T-helper 17 cell (primary cell): ENCODE measurements around the gene FKBP8. TPM values are rescaled to one million over a fixed set of nuclear protein-coding genes. Genes with fewer than 3 reads are reported as not detected.

Experiments
- ATAC-seq: fragments of 150-1000 bp; cut with Tn5 transposase; 2 replicates; pipeline ENCODE4 v1.10.0; 2021; ENCODE audit warnings: mild to moderate bottlenecking, moderate library complexity
- DNase-seq, 3 donors: peaks; one replicate each; pipeline versions ENCODE4 v3.0.0 to v3.0.0-alpha.2; 2020 to 2021
- H3K9me3 ChIP-seq: one replicate; pipeline ENCODE4 v1.7.0; 2013; ENCODE audit warnings: low read length, mild to moderate bottlenecking; ENCODE audit not compliant: control insufficient read depth, poor library complexity, severe bottlenecking
- H3K27ac Mint-ChIP-seq: one replicate; pipeline ENCODE4 v1.8.0; 2022; ENCODE audit warnings: mild to moderate bottlenecking, moderate library complexity, mixed read lengths
- H3K27me3 Mint-ChIP-seq: one replicate; pipeline ENCODE4 v1.8.0; 2022; ENCODE audit warnings: mixed read lengths
- H3K36me3 Mint-ChIP-seq: one replicate; pipeline ENCODE4 v1.8.0; 2022; ENCODE audit warnings: low read depth, mixed read lengths
- H3K4me1 Mint-ChIP-seq: one replicate; pipeline ENCODE4 v1.8.0; 2022; ENCODE audit warnings: mild to moderate bottlenecking, mixed read lengths
- H3K4me3 Mint-ChIP-seq: one replicate; pipeline ENCODE4 v1.8.0; 2022; ENCODE audit warnings: mild to moderate bottlenecking, moderate library complexity, mixed read lengths
- total RNA-seq, 4 donors: library from RNA in 2 of 4; stranded (reverse) in 2 of 4; gene quantifications; one replicate each; pipeline ENCODE4 v1.2.3 and lab custom pipeline; 2022 to 2026

FKBP8 gene
- total RNA-seq, 2 donors from 2014 or later = 149 to 186 TPM

DNA sequence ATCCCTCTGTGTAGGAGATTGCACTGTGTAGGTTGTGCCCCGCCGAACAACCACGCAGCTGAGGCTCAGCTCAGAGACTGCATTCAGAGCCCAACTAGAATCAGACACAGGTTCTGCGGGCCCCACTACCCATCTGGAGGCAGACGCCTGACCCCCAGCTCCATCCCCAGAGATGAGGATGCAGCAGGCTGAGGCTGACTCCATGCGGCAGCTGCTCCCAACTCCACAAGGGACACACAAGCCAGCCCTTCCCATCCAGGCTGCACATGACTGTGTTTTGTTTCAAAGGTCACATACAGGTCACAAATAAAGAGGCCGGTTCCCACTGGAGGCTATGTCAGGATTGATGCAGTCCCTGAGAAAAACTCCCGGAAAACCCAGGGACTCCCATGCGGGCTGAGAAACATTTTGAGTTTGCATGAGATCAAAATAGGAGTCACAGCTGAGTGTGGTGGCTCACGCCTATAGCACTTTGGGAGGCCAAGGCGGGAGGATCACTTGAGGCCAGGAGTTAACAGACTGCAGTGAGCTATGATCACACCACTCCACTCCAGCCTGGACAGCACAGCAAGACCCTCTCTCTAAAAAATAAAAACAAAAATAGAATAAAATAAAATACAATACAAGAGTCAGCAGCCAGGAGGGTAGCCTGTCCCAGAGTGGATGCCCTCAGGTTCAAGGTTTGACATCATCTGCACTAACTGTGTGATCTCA, 35.5 kb downstream of the FKBP8 start:
- H3K9me3 ChIP-seq = no peaks in the 10 kb centered on the region
- no peaks in the 10 kb centered on the region for H3K36me3 Mint-ChIP-seq
- ATAC-seq = peak; percentile 13
- DNase-seq = no peak
- peaks cover 52% of the 10 kb centered on the region for H3K4me1 Mint-ChIP-seq
- no peaks in the 10 kb centered on the region for H3K27me3 Mint-ChIP-seq
- H3K27ac Mint-ChIP-seq = peak overlapping the region; percentile 97
- peak overlapping the region; percentile 82 for H3K4me3 Mint-ChIP-seq

DNA sequence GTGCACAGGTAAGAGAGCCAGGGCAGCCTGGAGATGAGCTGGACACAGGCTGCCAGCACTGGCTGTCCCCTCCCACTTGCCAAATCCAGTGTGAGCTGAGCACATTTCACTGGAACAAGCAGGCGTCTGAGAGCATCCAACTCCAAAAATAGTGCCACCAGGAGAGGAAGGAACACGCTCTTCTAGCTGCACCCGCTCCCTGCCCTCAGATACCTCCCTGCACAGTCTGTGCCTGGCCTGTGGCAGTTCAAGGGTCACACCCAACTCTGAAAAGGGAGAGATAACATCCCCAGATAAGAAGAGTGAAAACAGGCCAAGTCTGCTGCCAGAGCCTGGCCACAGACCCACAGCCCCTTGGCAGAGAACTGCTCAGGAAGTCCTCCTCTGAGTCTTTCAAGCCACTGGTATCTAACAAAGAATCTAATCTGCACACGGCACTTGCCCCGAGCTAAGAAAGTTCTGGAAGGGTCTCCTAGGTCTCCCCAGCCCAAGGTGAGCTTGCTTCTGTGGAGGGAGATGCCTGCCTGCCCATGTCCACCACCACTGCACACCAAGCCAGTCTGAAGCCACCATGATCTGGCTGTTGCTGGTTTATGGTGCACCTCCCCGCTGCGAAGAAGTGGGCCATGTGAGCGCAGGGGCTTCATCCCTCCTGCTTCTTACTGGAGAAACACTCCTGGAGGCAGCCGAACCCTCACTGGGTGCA, 36.2 kb downstream of the FKBP8 start:
- H3K9me3 ChIP-seq = no peaks in the 10 kb centered on the region
- DNase-seq = peak in 1 of 3 donors; percentile 35
- Mint-ChIP-seq H3K27me3 (no peaks in the 10 kb centered on the region), H3K36me3 (no peaks in the 10 kb centered on the region), H3K4me1 (peaks cover 58% of the 10 kb centered on the region), H3K27ac (peak overlapping the region; percentile 97), H3K4me3 (peak overlapping the region; percentile 82)
- peak; percentile 77 for ATAC-seq

DNA sequence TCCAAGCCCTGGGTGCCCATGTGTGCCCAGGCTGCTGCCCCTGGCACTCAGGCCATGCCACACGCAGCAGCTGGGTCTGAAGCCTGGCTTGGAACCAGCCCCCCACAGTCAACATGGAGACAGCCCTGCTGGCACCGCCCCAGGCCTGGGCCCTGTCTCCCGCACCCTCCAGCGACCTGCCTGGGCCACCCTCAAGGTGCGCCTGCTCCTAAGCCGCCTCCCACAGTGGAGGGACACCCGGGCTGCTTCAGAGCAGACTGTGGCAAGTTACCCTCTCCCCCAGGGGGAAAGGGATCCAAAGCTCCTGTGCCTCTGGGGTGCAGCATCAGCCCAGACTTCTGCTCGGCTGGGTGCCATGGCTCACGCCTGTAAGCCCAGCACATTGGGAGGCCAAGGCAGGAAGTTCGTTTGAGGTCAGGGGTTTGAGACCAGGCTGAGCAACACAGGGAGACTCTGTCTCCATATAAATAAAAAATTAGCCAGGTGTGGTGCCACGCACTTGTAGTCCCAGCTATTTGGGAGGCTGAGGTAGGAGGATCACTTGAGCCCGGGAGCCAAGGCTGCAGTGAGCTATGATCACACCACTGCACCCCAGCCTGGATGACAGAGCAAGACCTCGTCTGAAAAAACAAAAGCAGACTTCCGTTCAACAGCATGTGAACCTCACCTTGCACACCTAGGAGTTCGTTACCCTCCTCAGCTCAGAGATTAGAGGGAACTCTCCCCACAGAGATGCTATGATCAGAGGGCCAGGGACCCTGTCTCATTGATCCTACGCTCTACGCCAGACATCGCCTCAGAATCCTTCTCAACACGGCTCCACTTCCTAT, 37.1 kb downstream of the FKBP8 start:
- no peaks in the 10 kb centered on the region for H3K9me3 ChIP-seq
- Mint-ChIP-seq H3K27ac (peak overlapping the region; percentile 97), H3K36me3 (no peaks in the 10 kb centered on the region), H3K4me1 (peaks cover 67% of the 10 kb centered on the region), H3K27me3 (no peaks in the 10 kb centered on the region), H3K4me3 (peak overlapping the region; percentile 82)
- ATAC-seq (peak; percentile 58), DNase-seq (no peak)

DNA sequence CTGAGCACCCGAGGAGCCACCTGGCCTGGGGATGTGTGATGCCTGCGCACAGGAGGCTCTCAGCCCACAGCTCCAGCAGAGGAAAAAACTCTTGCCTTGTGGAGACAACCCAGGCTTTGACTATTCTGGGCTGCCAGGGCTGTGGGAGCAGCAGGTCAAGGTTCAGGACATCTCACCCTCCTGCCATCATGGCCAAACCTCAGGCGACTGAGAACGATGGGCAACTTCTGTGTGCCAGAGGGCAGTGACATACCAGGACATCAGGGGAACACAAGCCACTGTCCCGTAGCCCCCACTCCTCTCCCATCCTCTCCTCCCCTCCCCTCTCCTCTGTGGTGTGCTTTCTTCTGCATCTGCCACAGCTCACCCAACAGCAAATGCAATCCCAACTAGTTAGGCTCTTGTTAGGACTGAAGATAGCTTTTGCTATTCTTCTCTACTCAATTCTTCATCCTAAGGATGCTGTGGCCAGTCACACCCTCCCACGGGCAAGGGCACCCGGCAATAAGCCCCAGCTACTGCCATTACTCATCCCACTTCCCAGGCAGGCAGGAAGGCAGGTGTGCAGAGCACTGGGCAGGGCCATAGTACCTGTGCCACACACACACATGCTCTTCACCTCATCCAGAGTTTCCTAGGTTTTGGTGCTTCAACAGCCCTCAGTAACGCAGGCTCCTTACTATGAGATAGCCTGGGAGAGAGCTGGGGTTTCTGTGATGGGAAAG, 38.3 kb downstream of the FKBP8 start:
- no peaks in the 10 kb centered on the region for H3K9me3 ChIP-seq
- Mint-ChIP-seq H3K4me3 (peak overlapping the region; percentile 84), H3K4me1 (peaks cover 70% of the 10 kb centered on the region), H3K27me3 (no peaks in the 10 kb centered on the region), H3K27ac (peak overlapping the region; percentile 97), H3K36me3 (no peaks in the 10 kb centered on the region)
- DNase-seq = no peak
- ATAC-seq = no peak

- Mint-ChIP-seq H3K27me3 (no peaks in the 10 kb centered on the region), H3K27ac (peak overlapping the region; percentile 97), H3K36me3 (no peaks in the 10 kb centered on the region), H3K4me3 (peak overlapping the region; percentile 84), H3K4me1 (peaks cover 74% of the 10 kb centered on the region)
- no peak for ATAC-seq
- H3K9me3 ChIP-seq = no peaks in the 10 kb centered on the region
- DNase-seq = no peak
These were observed 39.1 kb downstream of the FKBP8 start for GRCh38 chr19:18503971-18504885.

GRCh38 chr19:18503337-18503970, 39.9 kb downstream of the FKBP8 start:
- Mint-ChIP-seq H3K4me1 (peaks cover 80% of the 10 kb centered on the region), H3K27ac (peak overlapping the region; percentile 93), H3K36me3 (no peaks in the 10 kb centered on the region), H3K27me3 (no peaks in the 10 kb centered on the region), H3K4me3 (peak overlapping the region; percentile 65)
- ATAC-seq = no peak
- DNase-seq = no peak
- no peaks in the 10 kb centered on the region for H3K9me3 ChIP-seq

- Mint-ChIP-seq H3K36me3 (no peaks in the 10 kb centered on the region), H3K27ac (peak overlapping the region; percentile 93), H3K27me3 (no peaks in the 10 kb centered on the region), H3K4me3 (peak overlapping the region; percentile 76), H3K4me1 (peaks cover 76% of the 10 kb centered on the region)
- H3K9me3 ChIP-seq = no peaks in the 10 kb centered on the region
- DNase-seq = no peak
- no peak for ATAC-seq
These were observed 40.6 kb downstream of the FKBP8 start for GRCh38 chr19:18502638-18503294.

GRCh38 chr19:18502246-18502637, 41.1 kb downstream of the FKBP8 start:
- peak; percentile 10 for ATAC-seq
- Mint-ChIP-seq H3K36me3 (no peaks in the 10 kb centered on the region), H3K27me3 (no peaks in the 10 kb centered on the region), H3K4me1 (peaks cover 72% of the 10 kb centered on the region), H3K4me3 (peak overlapping the region; percentile 76), H3K27ac (peak overlapping the region; percentile 93)
- H3K9me3 ChIP-seq = no peaks in the 10 kb centered on the region
- no peak for DNase-seq

DNA sequence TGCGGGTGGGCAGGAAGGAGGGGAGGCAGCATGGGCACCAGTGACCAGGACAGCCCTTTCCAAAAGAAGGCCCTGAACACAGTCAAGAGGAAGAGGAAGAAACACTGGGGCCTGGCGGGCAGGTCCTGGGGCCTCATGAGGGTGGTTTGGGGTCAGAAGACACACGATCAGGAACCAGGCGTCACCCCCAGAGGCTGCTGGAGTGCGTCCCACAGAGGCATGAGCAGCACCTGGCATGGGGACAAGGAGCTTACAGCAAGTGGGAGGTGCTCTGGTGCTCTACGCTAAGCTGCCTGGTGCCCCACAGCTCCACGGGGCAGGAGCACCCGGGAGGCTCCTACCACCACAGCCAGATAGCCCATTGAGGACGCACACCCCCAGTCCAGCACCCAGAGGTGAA, 41.5 kb downstream of the FKBP8 start:
- no peak for ATAC-seq
- no peak for DNase-seq
- H3K9me3 ChIP-seq = no peaks in the 10 kb centered on the region
- Mint-ChIP-seq H3K4me1 (peaks cover 72% of the 10 kb centered on the region), H3K36me3 (no peaks in the 10 kb centered on the region), H3K27ac (peak overlapping the region; percentile 93), H3K27me3 (no peaks in the 10 kb centered on the region), H3K4me3 (peak overlapping the region; percentile 50)

GRCh38 chr19:18501351-18501750, 42.0 kb downstream of the FKBP8 start:
- Mint-ChIP-seq H3K4me1 (peaks cover 72% of the 10 kb centered on the region), H3K27me3 (no peaks in the 10 kb centered on the region), H3K4me3 (peak overlapping the region; percentile 50), H3K27ac (peak overlapping the region; percentile 93), H3K36me3 (no peaks in the 10 kb centered on the region)
- ATAC-seq (no peak), DNase-seq (no peak)
- H3K9me3 ChIP-seq = no peaks in the 10 kb centered on the region

- peaks cover 72% of the 10 kb centered on the region for H3K4me1 Mint-ChIP-seq
- H3K36me3 Mint-ChIP-seq = no peaks in the 10 kb centered on the region
- H3K27ac Mint-ChIP-seq = peak overlapping the region; percentile 93
- DNase-seq (no peak), ATAC-seq (no peak)
- H3K27me3 Mint-ChIP-seq = no peaks in the 10 kb centered on the region
- peak overlapping the region; percentile 39 for H3K4me3 Mint-ChIP-seq
- H3K9me3 ChIP-seq = no peaks in the 10 kb centered on the region
These were observed 42.6 kb downstream of the FKBP8 start for GRCh38 chr19:18500799-18501198.
